GM18867 (cell line): Measurements from ENCODE around the gene TMEM147.

Experiments
- ATAC-seq: cut with Tn5 transposase; IDR thresholded peaks from one replicate; pipeline ENCODE4 v1.9.1; 2021; ENCODE audit warnings: mild to moderate bottlenecking, moderate library complexity; ENCODE audit not compliant: unreplicated experiment

TMEM147 gene

GRCh38 chr19:35544110-35544802, 1.2 kb upstream of the TMEM147 start:
- ATAC-seq: no peak

GRCh38 chr19:35545855-35546381, 492 bp downstream of the TMEM147 start:
- peak; percentile 47 for ATAC-seq

- ATAC-seq: no peak
Observed at GRCh38 chr19:35546532-35546931, 1.1 kb downstream of the TMEM147 start.

GRCh38 chr19:35549174-35549788, 3.9 kb downstream of the TMEM147 start:
- no peak for ATAC-seq

GRCh38 chr19:35549879-35550523, 4.6 kb downstream of the TMEM147 start:
- ATAC-seq: no peak

- no peak for ATAC-seq
Observed at GRCh38 chr19:35551091-35551810, 5.8 kb downstream of the TMEM147 start.

GRCh38 chr19:35552534-35553384, 7.3 kb downstream of the TMEM147 start:
- ATAC-seq: no peak

- no peak for ATAC-seq
Observed at GRCh38 chr19:35553385-35554000, 8.1 kb downstream of the TMEM147 start.

- no peak for ATAC-seq
Observed at GRCh38 chr19:35554076-35554475, 8.7 kb downstream of the TMEM147 start.

- ATAC-seq: no peak
Observed at GRCh38 chr19:35555301-35556005, 10.0 kb downstream of the TMEM147 start.

- no peak for ATAC-seq
Observed at GRCh38 chr19:35556025-35556590, 10.7 kb downstream of the TMEM147 start.

GRCh38 chr19:35556846-35557538, 11.6 kb downstream of the TMEM147 start:
- no peak for ATAC-seq

- no peak for ATAC-seq
Observed at GRCh38 chr19:35557539-35558399, 12.3 kb downstream of the TMEM147 start.

- no peak for ATAC-seq
Observed at GRCh38 chr19:35558400-35559280, 13.2 kb downstream of the TMEM147 start.

GRCh38 chr19:35559281-35559659, 13.8 kb downstream of the TMEM147 start:
- peak; percentile 50 for ATAC-seq

- ATAC-seq: no peak
Observed at GRCh38 chr19:35559781-35560180, 14.4 kb downstream of the TMEM147 start.
